ENCODE data around the gene KLK7.

GRCh38 chr19:51015691-51016267 lies 32.1 kb upstream of the KLK7 start:
- TF ChIP-seq NFIC (IDR thresholded peaks at IDR 0.05): no peak
- TF ChIP-seq FOXM1 (IDR thresholded peaks at IDR 0.05; ENCODE audit: borderline replicate concordance, low read depth): no peak
- no peak for TF ChIP-seq TAF1 (IDR thresholded peaks at IDR 0.05; ENCODE audit: low read depth)
- TF ChIP-seq EP300 (IDR thresholded peaks at IDR 0.05; ENCODE audit: borderline replicate concordance): no peak
- no peak for TF ChIP-seq REST (IDR thresholded peaks at IDR 0.05; ENCODE audit: low read depth)
- no peak for TF ChIP-seq MAX (IDR thresholded peaks at IDR 0.05)
- no peak for TF ChIP-seq RAD21 (IDR thresholded peaks at IDR 0.05; ENCODE audit: low read depth)
- no peak for TF ChIP-seq CREB1 (IDR thresholded peaks at IDR 0.05; ENCODE audit: low read depth)
- TF ChIP-seq CEBPB (IDR thresholded peaks at IDR 0.05): no peak
- no peak for TF ChIP-seq EGR1 (IDR thresholded peaks at IDR 0.05)
- no peak for TF ChIP-seq ZBTB7A (IDR thresholded peaks at IDR 0.05; ENCODE audit: low read depth)

All from Ishikawa (cell line).